HG03196 (cell line): ENCODE data around the gene NRBF2.
A peak's percentile ranks its signal among the peaks of the same experiment; 100 is the strongest.
"Not testable (repeated sequence)": the region's sequence is repeated elsewhere in the genome, so short reads cannot be mapped to it uniquely, and the experiment has no call there.

Experiments used
- ATAC-seq: cut with Tn5 transposase; IDR thresholded peaks from one replicate; pipeline ENCODE4 v1.9.1; 2021; ENCODE audit not compliant: unreplicated experiment

Gene NRBF2

GRCh38 chr10:63133056-63133820, at the start of gene NRBF2:
NRBF2 (plus strand) TSS chr10:63133328; CDS start chr10:63133471, 143 bp downstream.
- ATAC-seq: peak; percentile 96

GRCh38 chr10:63083406-63083805, 49.7 kb upstream of the NRBF2 start:
- not testable (repeated sequence) for ATAC-seq

- no peak for ATAC-seq
These were observed 49.0 kb upstream of the NRBF2 start for GRCh38 chr10:63083904-63084689.

GRCh38 chr10:63084690-63085382, 48.3 kb upstream of the NRBF2 start:
- no peak for ATAC-seq

- no peak for ATAC-seq
These were observed 39.9 kb upstream of the NRBF2 start for GRCh38 chr10:63093227-63093626.

- ATAC-seq: no peak
These were observed 38.7 kb upstream of the NRBF2 start for GRCh38 chr10:63094405-63094804.

GRCh38 chr10:63094881-63095280, 38.2 kb upstream of the NRBF2 start:
- no peak for ATAC-seq

- ATAC-seq: no peak
These were observed 33.4 kb upstream of the NRBF2 start for GRCh38 chr10:63099734-63100133.

- not testable (repeated sequence) for ATAC-seq
These were observed 32.0 kb upstream of the NRBF2 start for GRCh38 chr10:63101091-63101490.

- ATAC-seq: not testable (repeated sequence)
These were observed 30.7 kb upstream of the NRBF2 start for GRCh38 chr10:63102279-63102883.

GRCh38 chr10:63103178-63103577, 29.9 kb upstream of the NRBF2 start:
- not testable (repeated sequence) for ATAC-seq

GRCh38 chr10:63103971-63104409, 29.1 kb upstream of the NRBF2 start:
- ATAC-seq: no peak

GRCh38 chr10:63105225-63106110, 27.7 kb upstream of the NRBF2 start:
- ATAC-seq: no peak

GRCh38 chr10:63106111-63106755, 26.9 kb upstream of the NRBF2 start:
- ATAC-seq: no peak

- no peak for ATAC-seq
These were observed 25.1 kb upstream of the NRBF2 start for GRCh38 chr10:63107943-63108437.

GRCh38 chr10:63110940-63111339, 22.2 kb upstream of the NRBF2 start:
- ATAC-seq: no peak

GRCh38 chr10:63114031-63114814, 18.9 kb upstream of the NRBF2 start:
- ATAC-seq: no peak

GRCh38 chr10:63115732-63116383, 17.3 kb upstream of the NRBF2 start:
- ATAC-seq: no peak
